Right renal pelvis (tissue), 4 donors: ENCODE results near the gene NUMA1. TPM values are rescaled to one million over a fixed set of nuclear protein-coding genes. Genes with fewer than 3 reads are reported as not detected.

ENCODE experiments used
- DNase-seq, 4 donors: peaks; one replicate each; pipeline ENCODE4 v3.0.0-alpha.2; 2013; ENCODE audit warnings: low read depth in 4 of 4, low spot score in 3 of 4, missing footprints in 1 of 4
- polyA plus RNA-seq, 4 donors: library from polyadenylated mRNA; unstranded; fragments of 120-200 nt; gene quantifications; one replicate each; pipeline ENCODE4 v1.2.1, GENCODE V29; 2013; ENCODE audit not compliant: insufficient read length in 4 of 4

The NUMA1 gene
- polyA plus RNA-seq, 4 donors = 253 to 272 (median 263) TPM

DNA sequence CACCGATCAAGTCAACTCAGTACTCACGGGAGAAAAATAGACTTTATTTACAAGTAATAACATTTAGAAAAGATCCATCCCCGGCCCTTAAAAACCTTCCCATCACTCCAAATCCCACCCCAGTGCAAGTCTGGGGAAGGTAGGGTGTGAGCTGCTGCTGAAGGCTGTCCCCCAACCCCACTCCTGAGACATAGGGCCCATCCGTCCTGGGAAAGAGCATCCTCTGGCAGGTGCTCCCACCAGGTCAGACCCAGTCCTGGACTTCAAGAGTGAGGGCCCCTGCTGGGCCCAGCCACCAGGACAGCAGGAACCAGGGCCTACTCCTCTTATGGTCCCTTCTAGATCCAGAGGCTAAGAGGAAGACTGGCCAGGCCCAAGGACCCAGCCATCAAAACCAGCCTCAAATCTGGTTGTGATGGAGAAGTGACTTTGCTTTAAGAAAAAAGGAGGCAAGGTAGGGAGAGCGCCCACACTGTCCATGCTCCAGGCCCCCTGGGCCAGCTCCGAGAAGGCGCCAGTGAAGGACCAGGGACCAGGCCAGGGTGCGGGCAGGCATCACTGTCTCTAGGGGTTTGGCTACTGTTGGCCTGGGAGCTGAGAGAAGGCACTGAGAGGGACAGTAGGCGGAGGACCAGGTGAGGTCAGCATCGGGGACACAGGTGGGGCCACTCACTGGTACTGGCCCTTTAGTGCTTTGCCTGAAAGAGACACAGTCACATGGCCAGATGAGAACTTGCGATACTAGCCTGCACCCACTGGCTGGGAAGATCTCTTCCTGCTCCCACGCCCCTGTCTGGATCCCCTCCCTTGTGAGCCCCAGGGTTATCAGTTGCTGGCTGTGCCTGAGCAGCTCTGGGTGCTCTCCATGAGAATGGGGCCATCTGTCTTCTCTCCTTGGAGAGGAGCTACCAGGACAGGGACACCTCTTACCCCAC lies 77.2 kb downstream of the NUMA1 start:
- DNase-seq = no peak

DNA sequence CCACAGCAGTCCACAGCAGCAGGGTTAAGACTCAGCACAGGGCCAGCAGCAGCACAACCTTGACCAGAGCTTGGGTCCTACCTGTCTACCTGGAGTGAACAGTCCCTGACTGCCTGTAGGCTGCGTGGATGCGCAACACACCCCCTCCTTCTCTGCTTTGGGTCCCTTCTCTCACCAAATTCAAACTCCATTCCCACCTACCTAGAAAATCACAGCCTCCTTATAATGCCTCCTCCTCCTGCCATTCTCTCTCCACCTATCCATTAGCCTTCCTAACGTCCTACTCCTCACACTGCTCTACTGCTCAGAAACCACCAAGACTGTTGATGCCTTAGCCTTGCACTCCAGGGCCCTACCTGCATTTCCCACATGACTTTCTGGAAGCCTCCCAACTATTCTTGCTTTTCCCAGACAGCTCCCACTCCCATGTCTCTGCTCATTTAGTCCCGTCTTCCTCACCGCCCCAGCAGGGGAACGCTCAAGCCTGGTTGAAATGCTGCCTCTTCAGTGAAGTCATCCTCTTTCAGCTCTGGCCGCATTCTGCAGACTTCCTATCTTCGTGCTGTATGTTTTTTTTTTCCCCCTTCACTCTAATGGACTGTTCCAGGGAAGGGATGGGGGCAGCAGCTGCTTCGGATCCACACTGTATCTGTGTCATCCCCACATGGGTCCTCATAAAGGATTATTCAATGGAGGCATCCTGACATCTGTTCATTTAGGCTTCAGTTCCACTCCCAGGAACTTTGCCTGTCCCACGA lies 78.3 kb downstream of the NUMA1 start:
- no peak for DNase-seq

DNA sequence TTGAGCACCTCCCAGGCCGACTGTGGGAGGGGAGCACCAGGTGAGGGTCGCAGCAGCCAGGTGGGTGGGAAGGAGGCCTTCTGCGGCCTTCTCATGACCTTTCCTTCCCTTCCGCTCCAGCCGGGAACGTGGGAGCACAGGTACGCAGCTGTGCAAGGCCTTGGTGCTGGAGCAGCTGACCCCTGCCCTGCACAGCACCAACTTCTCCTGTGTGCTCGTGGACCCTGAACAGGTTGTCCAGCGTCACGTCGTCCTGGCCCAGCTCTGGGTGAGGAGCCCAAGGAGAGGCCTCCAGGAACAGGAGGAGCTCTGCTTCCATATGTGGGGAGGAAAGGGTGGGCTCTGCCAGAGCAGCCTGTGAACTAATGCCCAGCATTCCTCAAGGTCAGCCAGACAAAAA lies 79.1 kb downstream of the NUMA1 start:
- no peak for DNase-seq

DNA sequence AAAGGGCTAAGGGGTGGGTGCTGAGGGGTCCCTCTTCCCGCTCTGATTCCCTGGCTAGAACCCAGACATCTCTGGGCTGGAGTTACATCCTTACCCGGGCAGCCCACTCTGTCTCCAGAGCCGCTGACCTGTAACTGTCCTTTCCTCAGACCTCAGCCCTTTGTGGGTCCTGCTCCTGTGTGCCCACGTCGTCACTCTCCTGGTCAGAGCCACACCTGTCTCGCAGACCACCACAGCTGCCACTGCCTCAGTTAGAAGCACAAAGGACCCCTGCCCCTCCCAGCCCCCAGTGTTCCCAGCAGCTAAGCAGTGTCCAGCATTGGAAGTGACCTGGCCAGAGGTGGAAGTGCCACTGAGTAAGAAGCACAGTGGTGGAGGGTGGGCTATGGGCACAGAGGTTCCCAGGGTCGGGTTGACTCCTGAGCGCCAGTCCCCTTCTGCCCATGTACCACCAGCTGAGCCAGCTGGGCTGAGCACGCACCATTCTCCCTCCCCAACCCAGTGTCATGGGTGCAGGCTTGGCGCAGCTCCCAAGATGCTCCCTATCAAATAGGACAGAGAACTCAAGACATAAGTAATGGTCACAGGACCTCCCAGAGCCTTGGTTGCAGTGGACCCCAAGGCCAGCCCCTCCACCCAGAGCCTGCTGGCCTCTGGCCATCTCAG lies 80.0 kb downstream of the NUMA1 start:
- no peak for DNase-seq

DNA sequence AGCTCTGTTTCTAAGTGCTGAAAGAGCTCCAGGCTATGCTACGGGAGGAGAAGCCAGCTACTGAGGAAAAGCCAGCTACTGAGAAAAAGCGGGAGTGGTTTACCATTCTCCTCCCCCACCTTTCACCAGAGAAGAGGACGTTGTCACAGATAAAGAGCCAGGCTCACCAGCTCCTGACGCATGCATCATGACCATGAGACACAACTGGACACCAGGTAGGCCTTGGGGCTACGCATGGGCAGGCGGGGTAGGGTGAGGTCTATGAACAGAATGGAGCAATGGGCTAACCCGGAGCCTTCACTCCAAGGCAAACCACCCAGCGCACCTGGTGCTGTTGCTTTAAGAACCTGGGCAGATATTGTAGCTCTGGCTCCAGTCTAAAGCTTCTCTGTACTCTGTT lies 80.5 kb downstream of the NUMA1 start:
- DNase-seq = no peak

DNA sequence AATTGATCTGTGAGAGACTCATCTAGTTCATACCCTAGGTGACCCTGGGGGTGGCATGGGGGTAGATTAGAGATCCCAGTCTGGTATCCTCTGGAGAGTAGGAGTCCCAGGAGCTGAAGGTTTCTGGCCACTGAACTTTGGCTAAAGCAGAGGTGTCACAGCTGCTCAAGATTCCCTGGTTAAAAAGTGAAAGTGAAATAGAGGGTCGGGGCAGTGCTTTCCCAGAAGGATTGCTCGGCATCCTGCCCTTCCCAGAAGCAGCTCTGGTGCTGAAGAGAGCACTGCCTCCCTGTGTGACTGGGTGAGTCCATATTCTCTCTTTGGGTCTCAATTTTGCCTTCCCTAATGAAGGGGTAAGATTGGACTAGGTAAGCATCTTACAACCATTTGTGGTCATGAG lies 81.0 kb downstream of the NUMA1 start:
- DNase-seq = no peak

DNA sequence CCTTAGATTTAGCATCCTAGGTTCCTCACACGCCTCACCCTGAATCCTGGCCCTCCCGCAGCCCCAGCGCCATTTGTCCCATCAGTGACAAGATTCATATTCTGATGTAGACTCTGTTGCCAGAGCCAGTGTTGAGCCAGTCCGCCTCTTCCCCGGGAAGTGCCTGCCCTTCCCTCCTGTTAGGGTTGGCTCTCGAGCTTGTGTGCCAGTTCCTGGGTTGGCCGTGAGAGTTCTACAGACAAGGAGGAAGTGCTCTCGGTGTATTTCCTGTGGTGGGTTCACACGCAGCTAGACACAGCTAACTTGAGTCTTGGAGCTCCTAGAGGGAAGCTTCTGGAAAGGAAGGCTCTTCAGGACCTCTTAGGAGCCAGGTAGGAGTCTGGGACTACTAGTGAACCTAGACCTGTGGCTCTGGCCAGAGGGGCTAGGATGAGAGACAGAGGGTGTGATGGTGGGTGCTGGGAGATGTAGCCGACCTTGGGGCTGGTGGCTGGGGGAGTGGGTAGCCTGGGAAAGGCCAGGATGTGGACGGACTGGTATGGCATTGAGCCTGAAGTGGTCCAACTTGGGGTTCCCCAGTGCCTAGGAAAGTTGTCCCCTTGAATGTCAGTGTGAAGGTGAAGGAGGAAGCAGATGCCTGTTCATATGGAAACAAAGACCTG lies 81.6 kb downstream of the NUMA1 start, which contains the start of gene IL18BP:
IL18BP (plus strand) TSS at position 261 of the 662 bp plus-strand sequence. CDS start 1,076 bp downstream, outside the sequence.
- DNase-seq = no peak

DNA sequence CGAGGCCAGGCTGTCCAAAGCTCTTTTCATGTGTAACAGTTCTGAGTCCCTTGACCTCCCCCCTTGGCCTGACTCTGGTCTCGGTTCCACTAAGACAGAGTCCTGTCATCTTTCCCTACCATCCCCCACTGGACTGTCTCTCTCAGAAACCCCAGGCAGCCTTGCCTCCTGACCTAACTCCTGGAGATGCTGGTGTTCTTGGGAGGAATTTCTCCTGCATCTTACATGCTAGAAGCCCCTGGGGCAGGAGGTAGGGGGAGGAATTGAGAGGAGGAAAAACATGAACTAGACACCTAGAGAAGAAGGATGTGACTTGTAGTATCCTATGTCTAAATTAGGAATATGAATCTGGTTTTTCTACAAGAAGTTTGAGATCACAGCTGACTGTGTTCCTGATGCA lies 82.3 kb downstream of the NUMA1 start:
- no peak for DNase-seq

DNA sequence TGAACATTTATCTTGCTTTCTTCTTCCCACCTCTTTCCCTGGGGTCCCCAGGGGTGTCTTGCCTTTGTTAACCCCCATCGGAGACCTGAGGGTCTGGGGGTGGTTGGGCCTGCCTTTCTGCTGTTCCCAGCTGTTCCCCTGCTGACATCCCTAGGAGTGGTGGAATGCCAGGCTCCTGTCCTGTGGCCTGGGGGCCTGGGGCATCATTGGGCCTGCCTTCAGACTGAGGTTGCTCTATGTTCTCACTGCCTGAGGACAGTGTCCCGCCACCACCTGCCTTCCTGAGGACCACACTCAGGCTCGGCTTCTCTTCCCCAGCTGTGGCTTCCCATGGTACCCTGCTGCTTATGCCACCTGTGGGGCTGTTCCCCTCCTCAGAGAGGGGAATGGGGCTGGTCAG lies 82.7 kb downstream of the NUMA1 start:
- no peak for DNase-seq

DNA sequence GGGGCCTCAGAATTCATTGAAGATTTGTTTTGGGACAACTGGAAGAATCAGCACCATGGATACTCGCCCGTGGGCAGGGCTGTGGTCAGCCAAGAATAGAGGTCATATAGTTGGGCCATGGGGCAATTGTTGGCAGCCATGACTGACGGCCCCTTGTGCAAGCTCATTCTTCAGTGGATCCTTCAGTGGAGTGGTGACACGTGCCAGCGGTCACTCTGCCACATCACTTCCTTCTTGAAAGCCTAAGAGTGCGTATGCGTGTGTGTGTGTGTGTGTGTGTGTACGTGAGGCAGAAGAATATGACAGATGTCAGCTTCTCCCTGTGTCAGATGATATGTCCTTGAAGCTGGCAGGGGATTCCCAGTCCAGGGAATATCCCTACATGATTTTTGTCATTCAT lies 83.4 kb downstream of the NUMA1 start:
- no peak for DNase-seq

DNA sequence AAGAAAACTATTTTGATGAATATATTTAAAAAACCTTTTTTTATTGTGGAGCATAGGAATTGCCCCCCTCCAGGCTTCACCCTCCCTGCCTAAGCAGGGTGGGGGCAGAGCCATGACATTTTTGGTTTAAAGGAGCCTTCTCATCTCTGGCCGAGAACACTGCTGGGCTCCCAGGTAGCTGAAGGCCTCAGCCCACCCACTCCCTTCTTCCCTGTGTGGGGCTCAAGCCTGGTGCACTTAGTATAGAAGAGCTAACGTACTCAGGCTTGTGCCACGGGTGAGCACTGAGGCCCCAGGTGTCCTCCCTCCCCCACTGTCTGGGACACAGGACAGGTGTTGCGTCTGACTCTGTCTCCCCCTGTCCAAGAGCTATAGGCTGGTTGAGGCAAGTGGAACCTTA lies 83.8 kb downstream of the NUMA1 start:
- no peak for DNase-seq

DNA sequence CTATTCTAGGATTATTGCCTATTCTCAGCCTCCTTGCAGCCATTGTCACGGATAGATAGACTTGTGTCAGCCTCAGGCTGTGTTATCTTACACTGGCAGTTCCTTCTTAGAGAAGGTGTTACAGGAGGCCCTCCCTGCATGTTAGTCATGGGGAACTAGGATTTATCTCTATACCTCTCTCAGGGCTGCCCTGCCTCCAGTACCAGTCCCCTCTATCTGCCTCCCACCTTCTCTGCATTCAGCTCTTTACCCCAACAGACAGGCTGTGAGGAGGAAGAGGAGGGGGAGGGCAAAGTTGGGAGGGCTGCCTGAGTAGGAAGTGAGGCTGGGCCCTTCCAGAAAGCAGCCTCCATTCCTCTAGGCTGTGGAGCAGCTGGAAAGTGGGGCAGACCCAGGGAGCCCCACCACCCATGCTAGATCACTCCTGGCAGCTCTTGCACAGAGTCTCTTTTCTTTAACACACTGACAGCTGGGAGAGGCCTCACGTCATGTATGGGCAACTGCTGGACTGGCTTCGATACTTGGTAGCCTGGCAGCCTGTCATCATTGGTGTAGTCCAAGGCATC lies 84.5 kb downstream of the NUMA1 start:
- no peak for DNase-seq

DNA sequence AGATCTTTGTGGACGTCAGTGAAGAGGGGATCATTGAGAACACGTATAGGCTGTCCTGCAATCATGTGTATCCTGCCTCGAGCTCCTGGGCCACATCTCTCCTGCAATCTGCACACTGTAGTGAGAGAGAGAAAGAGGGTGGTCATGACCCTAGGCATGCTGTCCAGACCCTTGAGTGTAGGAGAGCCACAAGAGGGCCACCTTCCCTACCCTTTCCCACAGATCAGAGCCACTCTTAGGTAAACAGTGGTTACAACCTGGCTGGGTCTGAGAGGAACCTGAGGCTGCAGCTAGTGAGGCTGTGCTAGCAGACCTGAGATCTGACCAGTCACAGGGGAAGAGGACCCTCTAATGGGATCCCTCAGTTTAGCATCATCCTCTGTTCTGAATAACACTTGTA lies 85.6 kb downstream of the NUMA1 start:
- DNase-seq = no peak

DNA sequence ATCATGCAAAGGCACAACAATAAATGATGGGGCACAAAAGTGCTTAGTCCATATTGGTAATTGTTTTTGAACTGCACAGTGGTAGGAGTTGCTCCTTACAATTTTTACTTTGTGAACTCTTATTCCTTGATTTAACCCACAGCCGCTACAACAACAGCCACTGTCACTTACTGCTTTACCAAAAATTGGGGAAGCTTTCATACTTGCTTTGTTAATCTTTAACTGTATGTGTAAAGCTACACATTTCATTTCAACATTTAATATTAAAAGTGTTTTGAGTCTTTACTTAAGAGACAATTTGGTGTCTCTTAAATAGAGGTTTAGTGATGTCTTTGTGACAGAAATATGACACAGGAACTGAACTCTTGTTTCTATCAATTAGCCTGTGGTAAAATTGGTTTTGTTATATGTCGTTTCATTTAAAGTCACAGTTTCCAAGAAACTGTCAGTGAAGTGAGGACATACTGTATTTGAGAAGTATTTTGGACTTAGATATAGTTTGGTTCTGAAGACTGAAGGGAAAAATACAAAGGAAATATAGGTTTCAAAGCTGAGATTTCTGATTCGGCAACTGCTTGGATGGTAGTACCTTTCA lies 88.1 kb downstream of the NUMA1 start:
- no peak for DNase-seq

DNA sequence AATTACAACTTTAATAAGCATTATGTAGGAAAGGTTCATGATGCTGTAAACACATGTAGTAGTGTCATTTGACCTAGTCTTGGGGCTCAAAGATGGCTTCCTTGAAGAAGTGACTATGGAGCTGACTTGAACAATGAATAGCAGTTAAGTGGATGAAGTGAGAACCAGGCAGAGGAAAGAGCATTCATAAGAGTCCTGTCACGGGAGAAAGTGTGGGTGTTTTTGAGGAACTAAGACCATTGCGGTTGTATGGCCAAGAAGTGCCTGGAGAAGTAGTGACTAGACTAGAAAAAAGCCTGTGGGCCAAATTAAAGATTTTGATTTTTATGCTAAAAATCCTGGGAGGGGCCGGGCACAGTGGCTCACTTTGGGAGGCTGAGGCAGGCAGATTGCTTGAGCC lies 88.8 kb downstream of the NUMA1 start:
- no peak for DNase-seq

DNA sequence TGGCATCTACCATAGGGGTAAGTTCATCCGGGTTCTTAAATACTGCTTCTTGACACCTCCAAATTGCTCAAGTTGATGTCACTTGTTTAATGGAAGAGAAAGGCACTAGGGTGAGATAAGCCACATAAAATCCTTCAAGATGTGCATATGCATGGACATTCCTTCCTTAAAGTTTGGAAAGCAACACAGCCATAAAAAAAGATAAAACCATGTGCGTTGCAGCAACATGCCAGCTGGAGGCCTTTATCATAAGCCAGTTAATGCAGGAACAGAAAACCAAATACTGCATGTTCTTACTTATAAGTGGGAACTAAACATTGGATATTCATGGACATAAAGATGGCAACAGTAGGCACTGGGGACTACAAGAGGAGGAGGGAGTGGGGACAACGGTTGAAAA lies 89.6 kb downstream of the NUMA1 start:
- DNase-seq = no peak

DNA sequence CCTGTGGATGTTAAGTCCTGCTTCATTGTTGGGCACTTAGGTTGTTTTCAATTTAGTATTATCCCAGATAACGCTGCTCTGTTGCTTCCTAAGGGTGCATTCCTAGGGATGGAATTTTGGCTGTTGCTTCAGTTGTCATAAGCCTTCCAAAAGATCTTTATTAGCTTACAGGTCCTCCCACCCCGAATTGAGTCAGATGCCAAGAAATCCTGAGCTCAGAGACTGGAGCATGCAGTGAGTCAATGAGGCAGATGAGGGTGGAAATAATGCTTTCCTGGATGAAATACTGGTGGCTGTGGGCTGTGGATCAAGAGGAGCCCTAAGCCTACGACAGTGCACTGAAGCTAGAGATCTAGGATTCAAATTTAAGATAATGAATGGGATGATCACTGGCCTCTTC lies 92.3 kb downstream of the NUMA1 start:
- no peak for DNase-seq

DNA sequence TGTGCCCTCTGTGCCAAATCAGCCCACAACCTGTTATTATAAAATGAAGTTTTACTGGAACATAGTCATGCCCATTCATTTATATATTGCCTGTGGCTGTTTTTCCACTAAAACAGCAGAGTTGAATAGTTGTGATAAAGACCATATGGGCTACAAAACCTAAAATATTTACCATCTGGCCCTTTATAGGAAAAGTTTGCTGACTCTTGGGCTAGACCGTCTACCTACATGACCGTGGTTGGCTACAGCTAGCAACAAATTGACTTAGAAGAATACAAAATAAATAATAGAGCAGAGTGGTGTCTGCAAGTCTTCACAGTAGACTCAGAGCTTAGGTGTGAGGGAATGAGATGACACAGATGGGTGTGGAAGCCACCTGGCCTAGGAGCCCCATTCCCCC lies 92.8 kb downstream of the NUMA1 start:
- DNase-seq = no peak

DNA sequence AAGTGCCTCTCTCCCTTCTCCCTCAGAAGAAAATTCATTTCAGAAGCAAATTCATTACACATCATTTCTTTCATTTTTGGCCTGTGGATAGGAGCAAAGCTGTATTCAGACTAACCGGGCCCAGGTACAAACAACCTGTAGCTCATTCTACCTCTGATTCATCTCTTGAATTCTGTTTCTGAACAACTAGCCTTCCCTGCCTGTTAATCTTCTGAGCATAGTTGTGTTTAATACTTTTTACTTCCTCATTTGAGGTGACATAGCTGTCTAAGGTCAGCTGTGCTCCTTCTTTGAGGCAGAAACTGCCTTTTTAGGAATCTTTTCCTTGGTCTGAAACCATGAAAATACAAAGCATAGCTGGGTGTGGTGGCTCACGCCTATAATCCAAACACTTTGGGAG lies 94.2 kb downstream of the NUMA1 start:
- DNase-seq = no peak

DNA sequence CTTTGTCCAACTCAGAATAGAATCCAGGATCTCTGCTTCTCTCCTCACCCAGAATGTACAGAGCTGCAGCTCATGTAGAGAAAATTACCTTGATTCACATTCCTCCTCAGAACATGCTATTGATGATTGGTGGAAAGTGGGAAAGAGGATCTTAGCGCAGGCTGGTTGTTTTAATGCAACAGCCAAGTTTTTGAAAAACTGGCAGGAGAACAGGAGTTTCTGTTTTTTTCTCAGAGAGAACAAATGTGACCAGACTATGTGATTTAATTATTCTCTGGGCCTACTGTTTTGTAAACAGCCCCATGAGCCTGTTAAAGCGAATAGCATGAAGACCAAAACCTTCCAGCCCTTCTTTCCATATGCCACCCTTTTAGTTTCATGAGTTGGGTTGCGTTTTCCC lies 100.7 kb downstream of the NUMA1 start:
- no peak for DNase-seq
